Stimulated activated naive CD8-positive, alpha-beta T cell treated with anti-CD3 and anti-CD28 coated beads, Interleukin-15, amount 100 ng/mL, for 72 hours (primary cell): ENCODE measurements around the gene DAAM1.

Source experiments
- ATAC-seq: fragments of 150-1000 bp; cut with Tn5 transposase; 2 replicates; pipeline ENCODE4 v1.10.0; 2021; ENCODE audit warnings: mild to moderate bottlenecking, moderate library complexity
- DNase-seq, 2 donors: peaks; one replicate each; pipeline ENCODE4 v3.0.0; 2021 to 2022
- H3K27ac Mint-ChIP-seq, 2 donors: one replicate each; pipeline ENCODE4 v1.8.0; 2022; ENCODE audit warnings: mild to moderate bottlenecking in 2 of 2, mixed read lengths in 2 of 2, moderate library complexity in 2 of 2
- H3K27me3 Mint-ChIP-seq: one replicate; pipeline ENCODE4 v1.8.0; 2022; ENCODE audit warnings: mixed read lengths
- H3K4me1 Mint-ChIP-seq: one replicate; pipeline ENCODE4 v1.8.0; 2022; ENCODE audit warnings: mild to moderate bottlenecking, mixed read lengths
- H3K4me3 Mint-ChIP-seq, 2 donors: one replicate each; pipeline ENCODE4 v1.8.0; 2022; ENCODE audit warnings: mild to moderate bottlenecking in 2 of 2, mixed read lengths in 2 of 2, moderate library complexity in 1 of 2
- H3K9me3 Mint-ChIP-seq, 2 donors: one replicate each; pipeline ENCODE4 v1.8.0; 2022; ENCODE audit warnings: mixed read lengths in 2 of 2

Gene DAAM1

DNA sequence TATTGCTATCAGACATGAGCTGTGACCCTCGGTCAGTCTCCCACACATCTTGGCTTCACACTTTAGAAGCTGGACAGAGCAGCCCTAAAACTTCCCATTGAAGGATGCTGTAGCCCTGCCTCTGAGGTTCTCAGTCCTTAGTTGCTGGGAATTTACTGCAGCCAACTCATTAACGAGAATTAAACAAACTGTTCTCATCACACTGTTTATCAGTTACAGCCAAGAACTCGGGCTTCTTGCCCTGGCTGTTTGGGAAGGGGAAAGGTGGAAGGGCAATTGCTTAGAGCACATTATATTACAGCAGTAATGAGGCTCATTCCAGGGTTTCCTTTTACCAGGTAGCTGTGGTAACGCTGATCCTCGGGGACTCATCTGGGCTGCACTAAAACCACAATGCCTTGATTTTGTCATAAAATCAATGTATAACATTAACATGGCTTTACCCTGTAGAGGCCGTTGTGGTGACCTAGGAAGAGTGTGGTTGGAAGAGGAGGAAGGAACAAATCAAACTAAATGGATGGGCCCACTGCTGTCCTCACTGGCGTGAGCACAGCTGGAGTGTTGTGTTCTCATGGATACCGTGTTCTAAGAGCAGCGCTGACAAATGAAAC is 189.6 kb downstream of the DAAM1 start:
- Mint-ChIP-seq H3K4me1 (no peaks in the 10 kb centered on the region), H3K27ac (no peak overlapping the region), H3K27me3 (no peaks in the 10 kb centered on the region), H3K9me3 (peaks cover 0 to 10% of the 10 kb centered on the region in 2 donors), H3K4me3 (no peak overlapping the region)
- ATAC-seq (no peak), DNase-seq (no peak)

DNA sequence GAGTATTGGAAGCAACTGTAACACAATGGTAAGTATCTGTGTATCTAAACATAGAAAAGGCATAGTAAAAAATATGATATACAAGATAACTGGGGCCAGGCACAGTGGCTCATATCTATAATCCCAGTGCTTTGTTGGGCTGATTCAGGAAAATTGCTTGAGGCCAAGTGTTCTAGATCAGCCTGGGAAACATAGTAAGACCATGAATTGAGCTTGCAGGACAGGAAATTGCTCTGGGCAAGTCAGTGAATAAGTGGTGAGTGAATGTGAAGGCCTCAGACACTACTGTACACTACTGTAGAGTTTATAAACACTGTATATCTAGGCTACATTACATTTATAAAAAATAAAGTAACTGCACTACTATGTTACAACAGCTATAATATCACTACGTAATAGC is 201.5 kb downstream of the DAAM1 start:
- Mint-ChIP-seq H3K4me1 (no peaks in the 10 kb centered on the region), H3K27me3 (peaks cover 8% of the 10 kb centered on the region), H3K27ac (no peak overlapping the region), H3K4me3 (no peak overlapping the region), H3K9me3 (peaks cover 0 to 21% of the 10 kb centered on the region in 2 donors)
- DNase-seq = no peak
- ATAC-seq = no peak

DNA sequence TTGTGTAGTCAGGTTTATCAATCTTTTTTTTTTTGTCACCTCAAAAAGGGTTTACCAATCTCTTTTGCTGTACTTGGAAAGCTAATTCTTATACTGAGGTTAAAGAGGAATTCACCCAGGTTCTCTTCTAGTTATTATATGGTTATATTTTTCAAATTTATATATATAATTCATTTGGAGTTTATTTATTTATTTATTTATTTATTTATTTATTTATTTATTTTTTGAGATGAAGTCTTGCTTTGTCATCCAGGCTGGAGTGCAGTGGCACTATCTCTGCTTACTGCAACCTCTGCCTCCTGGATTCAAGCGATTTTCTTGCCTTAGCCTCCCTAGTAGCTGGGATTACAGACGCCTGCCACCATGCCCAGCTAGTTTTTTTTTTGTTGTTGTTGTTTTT is 202.9 kb downstream of the DAAM1 start:
- ATAC-seq (no peak), DNase-seq (no peak)
- Mint-ChIP-seq H3K9me3 (peaks cover 0 to 13% of the 10 kb centered on the region in 2 donors), H3K27ac (no peak overlapping the region), H3K27me3 (peaks cover 8% of the 10 kb centered on the region), H3K4me3 (no peak overlapping the region), H3K4me1 (no peaks in the 10 kb centered on the region)

DNA sequence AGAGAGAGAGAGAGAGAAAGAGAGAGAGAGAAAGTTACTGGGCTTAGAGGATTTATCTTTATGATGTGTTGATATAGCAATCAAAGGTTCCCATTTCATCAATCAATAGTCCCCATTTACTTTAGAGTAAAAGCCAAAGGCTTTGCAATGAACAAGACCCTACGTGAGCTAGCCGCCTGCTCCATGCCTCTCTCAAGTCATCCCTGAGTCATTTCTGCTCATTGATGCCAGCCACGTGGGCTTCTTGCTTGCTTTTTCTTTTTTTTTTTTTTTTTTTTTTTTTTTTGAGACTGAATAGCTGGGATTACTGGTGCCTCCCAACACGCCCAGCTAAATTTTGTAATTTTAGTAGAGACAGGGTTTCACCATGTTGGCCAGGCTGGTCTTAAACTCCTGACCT is 205.8 kb downstream of the DAAM1 start:
- Mint-ChIP-seq H3K9me3 (no peaks in the 10 kb centered on the region), H3K27me3 (no peaks in the 10 kb centered on the region), H3K27ac (no peak overlapping the region), H3K4me3 (no peak overlapping the region), H3K4me1 (peaks cover 10% of the 10 kb centered on the region)
- ATAC-seq (no peak), DNase-seq (no peak)

DNA sequence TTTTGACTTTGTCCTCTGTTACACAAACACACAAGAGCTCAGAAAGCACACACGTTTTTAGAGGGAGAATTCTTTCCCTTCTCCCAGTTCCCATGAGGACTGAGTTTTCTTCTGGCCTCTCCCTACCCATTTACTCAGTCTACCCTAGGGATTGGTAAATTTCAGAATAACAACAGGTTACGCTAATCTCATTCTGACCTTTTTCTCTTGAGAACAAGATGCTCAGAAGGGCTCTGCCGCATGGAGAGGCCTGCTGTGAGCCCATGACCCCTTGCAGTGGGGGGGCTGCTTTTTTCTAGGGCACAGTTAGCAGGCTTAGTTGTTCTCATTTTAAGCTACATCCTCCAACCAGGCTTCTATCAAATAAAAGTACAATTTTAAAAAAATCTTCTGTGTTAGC is 207.2 kb downstream of the DAAM1 start:
- H3K4me3 Mint-ChIP-seq = no peak overlapping the region
- no peak overlapping the region for H3K27ac Mint-ChIP-seq
- ATAC-seq (no peak), DNase-seq (no peak)
- no peaks in the 10 kb centered on the region for H3K9me3 Mint-ChIP-seq
- peaks cover 12% of the 10 kb centered on the region for H3K4me1 Mint-ChIP-seq
- H3K27me3 Mint-ChIP-seq = no peaks in the 10 kb centered on the region

DNA sequence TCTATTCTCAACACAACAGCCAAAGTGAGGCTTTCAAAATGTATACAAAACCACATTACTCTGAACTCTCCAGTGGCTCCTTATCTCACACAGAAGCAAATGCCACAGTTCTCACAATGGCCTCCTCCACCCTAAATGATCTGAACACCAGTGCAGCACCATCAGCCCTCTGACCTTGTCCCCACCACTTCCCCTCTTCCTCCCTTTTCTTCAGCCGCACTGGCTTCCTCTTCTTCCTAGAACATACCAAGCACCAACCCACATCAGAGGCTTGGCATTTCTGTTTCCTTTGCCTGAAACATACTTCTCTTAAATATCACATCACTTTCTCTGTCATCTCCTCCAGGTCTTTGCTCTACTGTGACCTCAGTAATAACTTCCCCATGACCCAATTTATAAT is 210.4 kb downstream of the DAAM1 start:
- ATAC-seq = peak; percentile 93
- H3K27ac Mint-ChIP-seq = peak overlapping the region in 1 of 2 donors; percentile 17
- peak overlapping the region; percentile 16 to 23 for H3K4me3 Mint-ChIP-seq

DNA sequence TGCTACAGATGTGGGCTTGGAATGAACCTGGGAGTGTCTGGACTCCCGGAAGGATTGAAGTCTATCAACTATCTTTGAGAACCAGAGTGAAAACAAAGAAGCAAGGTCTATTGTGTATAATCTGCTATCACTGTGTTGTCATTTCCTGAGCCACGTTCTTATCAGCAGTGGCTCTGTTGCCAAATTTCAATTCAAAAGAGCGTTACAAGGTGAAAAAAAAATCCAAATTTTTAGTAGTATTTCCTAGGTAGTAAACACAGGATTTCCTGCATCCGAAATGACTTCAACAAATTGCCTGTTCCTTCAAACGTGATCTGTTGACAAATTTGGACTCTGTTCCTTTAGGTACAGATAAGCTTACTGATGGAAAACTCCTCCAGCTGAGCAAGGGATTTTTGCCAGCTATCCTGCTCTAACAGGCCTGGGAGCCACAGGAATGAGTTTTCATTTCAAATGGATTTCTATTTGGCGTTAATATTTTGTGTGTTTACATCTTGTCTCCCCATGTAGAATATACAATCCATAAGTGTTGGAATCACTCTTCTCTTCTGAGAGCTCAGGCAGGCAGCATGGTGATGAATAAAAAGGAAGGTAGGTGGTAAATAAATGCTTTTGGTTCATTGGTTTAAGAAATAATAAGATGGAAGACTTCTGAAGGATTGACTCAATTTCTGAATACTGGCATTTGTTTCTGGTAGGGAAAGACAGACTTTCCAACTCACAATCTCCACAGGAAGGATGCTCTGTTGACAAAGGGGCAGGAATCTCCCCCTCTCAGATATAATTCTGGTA is 218.2 kb downstream of the DAAM1 start:
- DNase-seq = no peak
- Mint-ChIP-seq H3K27me3 (peaks cover 26% of the 10 kb centered on the region), H3K27ac (no peak overlapping the region)

More for the DNA sequence above, 210.4 kb downstream of the DAAM1 start:
- peak in 1 of 2 donors; percentile 35 for DNase-seq
- peaks cover 13% of the 10 kb centered on the region for H3K27me3 Mint-ChIP-seq
- H3K4me1 Mint-ChIP-seq = peaks cover 12% of the 10 kb centered on the region
- H3K9me3 Mint-ChIP-seq = peaks cover 10 to 15% of the 10 kb centered on the region in 2 donors

DNA sequence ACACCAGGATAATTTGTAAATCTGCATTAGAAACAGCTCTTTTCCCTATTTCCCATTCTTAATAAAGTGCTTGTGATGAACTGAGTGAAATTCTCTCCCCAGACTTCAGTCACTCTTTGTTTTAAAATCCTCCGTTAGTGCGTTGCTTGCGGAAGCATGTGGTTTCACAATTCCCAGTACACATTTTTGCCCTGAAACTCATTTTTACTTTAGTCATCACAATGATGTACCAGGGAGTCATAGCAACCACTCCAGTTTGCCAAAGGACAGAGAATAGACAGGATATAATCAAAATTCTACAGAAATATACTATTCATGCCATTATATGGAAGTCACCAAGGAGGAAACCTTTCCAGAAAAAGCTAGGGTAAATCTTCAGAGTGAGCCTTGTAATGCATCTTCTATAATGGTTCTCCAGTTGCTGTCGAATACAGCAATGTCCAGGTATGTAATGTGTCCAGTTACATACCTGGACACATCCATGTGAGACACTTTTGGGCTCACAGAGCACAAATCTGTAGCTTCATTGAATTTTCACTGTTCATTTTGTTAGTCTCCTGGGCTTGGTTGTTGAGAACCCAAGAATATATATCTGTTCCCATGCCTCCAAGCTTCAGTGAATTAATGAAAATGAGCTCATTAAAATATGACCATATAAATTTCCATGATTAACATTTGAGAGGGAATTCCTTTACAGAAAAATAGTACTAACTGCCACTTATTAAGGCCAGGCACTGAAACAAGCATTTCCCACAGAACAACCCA is 219.0 kb downstream of the DAAM1 start:
- peaks cover 19 to 23% of the 10 kb centered on the region in 2 donors for H3K9me3 Mint-ChIP-seq
- H3K4me1 Mint-ChIP-seq = no peaks in the 10 kb centered on the region
- H3K27me3 Mint-ChIP-seq = peaks cover 27% of the 10 kb centered on the region
- no peak for ATAC-seq
- H3K4me3 Mint-ChIP-seq = no peak overlapping the region
- no peak overlapping the region for H3K27ac Mint-ChIP-seq
- DNase-seq = no peak

More for the DNA sequence above, 218.2 kb downstream of the DAAM1 start:
- no peaks in the 10 kb centered on the region for H3K4me1 Mint-ChIP-seq
- H3K4me3 Mint-ChIP-seq = no peak overlapping the region
- H3K9me3 Mint-ChIP-seq = peaks cover 23% of the 10 kb centered on the region in 2 donors
- no peak for ATAC-seq

DNA sequence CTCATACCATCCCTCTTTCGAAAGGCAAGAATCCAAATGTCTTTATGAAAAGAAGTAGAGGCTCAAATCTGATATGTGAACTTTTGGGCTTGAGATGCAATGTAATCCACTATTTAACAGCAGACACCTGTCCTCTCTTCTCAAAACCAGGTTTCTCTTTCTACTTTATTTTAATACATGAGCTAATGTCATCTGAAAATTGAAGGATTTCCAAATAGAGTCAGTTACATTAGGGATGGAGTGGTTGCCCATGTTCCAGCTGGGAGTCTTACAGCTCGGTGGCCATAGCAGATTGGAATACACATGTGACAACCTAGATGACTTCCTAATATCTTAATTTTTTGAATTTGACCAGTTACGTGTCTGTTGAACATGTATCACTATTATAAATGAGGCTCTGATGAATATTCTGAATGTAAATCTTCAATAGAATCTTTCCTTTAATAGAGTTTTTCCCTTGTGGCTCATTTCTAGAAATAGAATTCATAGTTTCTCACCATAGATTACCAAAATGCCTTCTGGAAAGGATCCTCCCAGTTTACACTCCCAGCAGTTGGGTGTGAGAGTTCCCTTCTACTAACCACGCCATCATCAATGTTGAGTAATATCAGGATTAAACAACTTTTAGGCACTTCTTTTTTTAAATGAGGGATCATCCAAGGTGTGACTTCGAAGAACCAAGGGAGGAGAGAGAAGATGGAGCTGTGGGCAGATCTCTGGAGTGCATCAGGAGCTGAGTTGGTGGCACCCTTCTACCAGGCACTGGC is 227.6 kb downstream of the DAAM1 start:
- H3K9me3 Mint-ChIP-seq = peaks cover 0 to 9% of the 10 kb centered on the region in 2 donors
- H3K4me1 Mint-ChIP-seq = no peaks in the 10 kb centered on the region

DNA sequence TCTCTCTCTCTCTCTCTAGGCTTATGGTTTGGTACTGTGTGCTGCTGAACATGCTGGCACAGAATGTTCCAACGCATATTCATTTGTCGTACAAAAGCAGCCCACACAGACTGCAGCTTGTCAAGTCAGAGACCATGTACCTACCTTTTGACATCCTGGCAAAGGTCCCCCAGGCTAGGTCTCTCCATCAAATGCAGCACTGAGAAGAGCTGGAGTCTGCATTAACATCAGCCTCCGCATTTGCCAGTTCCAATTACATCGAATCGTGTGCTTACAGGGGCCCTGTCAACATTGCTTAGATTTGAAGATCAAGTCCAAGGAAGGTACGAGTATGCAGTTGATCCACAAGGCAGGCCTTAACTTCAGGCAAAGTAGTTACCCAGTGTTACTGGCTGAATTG is 228.8 kb downstream of the DAAM1 start:
- H3K27ac Mint-ChIP-seq = no peak overlapping the region
- H3K9me3 Mint-ChIP-seq = peaks cover 0 to 5% of the 10 kb centered on the region in 2 donors
- H3K27me3 Mint-ChIP-seq = peaks cover 9% of the 10 kb centered on the region
- DNase-seq (no peak), ATAC-seq (no peak)
- H3K4me1 Mint-ChIP-seq = no peaks in the 10 kb centered on the region
- no peak overlapping the region for H3K4me3 Mint-ChIP-seq

More for the DNA sequence above, 227.6 kb downstream of the DAAM1 start:
- Mint-ChIP-seq H3K27ac (no peak overlapping the region), H3K4me3 (no peak overlapping the region), H3K27me3 (peaks cover 14% of the 10 kb centered on the region)
- DNase-seq (no peak), ATAC-seq (no peak)

DNA sequence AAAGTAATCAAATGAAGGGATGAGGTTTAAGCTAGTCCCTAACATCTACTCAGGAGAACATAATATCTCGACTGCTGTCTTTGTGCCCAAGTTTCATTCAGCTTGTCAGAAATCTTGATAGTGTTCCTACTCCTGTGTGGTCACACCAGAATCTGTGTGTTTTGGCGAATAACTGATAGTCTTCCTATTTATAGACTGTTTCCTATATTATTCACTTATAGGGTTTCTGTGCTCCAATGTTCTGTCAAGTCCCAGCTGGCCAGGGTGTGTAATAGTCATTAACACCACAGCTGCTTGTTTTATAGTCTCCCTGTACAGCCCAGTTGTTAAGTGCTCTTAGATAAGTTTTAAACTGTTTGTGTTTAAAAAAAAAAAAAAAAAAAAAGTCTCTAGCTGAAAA is 230.8 kb downstream of the DAAM1 start:
- no peaks in the 10 kb centered on the region for H3K27me3 Mint-ChIP-seq
- no peak for ATAC-seq
- H3K9me3 Mint-ChIP-seq = no peaks in the 10 kb centered on the region
- no peak overlapping the region for H3K4me3 Mint-ChIP-seq
- H3K4me1 Mint-ChIP-seq = no peaks in the 10 kb centered on the region
- DNase-seq = no peak
- H3K27ac Mint-ChIP-seq = no peak overlapping the region
